Stimulated activated CD4-positive, alpha-beta T cell treated with anti-CD3 and anti-CD28 coated beads, Interleukin-4, amount 100 ng/mL, for 1 hour (primary cell): ENCODE results near the gene ACP1.

Experiments
- DNase-seq: peaks from one replicate; pipeline ENCODE4 v3.0.0-alpha.2; 2020

ACP1 gene

GRCh38 chr2:282371-283263 is 17.9 kb downstream of the ACP1 start:
- no peak for DNase-seq

DNA sequence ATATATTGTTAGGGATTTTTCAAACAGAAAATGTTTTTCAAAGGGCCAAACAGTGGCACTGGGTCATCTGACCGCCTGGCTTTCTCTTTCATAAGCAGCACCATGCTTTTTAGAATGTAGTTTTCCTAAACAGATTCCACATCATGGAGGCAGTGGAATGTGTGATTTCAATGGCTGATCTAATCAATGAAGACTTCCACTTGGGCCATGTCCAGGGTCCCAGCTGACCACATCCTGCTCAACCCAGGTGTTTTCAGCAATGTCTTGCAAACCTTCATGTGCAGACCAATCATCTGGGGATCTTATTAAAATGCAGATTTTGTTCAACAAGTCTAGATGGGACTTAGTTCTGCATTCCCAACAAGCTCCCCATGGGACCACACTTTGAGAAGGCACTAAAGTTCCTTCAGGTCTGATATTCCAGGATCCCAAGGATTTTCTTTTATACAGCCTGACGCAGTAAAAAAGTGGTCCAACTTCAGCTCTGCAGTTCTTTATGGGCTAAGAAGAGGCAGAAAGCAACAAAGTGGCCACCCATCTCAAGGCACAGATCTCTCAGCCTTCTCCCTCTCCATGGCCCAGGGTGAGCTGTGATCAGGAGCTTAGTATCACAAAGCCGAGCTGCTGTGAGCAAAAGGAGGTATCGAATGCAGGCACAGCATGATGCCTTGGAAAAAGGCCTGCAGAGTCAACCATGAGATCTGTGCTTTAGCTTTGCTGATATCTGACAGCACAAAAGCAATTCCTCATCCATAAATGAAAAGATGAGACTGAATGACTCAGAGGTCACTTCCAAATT is 19.4 kb downstream of the ACP1 start:
- DNase-seq: no peak

DNA sequence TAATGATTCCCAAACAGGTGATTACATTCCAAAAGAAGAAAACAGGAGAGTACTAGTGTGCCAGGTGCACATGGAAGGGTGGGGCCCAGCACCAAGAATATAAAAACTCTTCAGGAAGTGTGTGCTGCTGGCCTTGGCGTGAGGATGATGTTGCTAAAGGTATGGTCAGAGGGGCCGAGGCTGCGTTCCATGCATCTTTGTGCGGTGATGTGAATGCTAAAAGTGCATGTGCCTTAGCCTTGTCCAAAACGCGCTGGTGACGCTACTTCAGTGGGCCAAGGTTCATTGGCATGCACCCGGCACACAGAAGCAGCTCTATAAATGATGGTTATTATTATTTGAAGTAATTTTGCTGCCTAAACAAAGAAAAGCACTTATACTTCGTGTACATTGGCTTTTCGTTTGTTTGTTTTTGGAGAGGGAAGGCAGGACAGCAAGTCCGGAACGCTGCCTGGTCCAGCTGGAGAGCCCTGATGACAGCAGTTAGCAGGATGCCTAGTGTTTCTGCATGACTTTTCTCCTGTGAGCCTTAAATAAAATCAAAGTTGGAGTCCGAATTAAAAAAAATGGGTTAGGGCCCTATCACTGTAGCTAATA is 20.2 kb downstream of the ACP1 start:
- DNase-seq: no peak

DNA sequence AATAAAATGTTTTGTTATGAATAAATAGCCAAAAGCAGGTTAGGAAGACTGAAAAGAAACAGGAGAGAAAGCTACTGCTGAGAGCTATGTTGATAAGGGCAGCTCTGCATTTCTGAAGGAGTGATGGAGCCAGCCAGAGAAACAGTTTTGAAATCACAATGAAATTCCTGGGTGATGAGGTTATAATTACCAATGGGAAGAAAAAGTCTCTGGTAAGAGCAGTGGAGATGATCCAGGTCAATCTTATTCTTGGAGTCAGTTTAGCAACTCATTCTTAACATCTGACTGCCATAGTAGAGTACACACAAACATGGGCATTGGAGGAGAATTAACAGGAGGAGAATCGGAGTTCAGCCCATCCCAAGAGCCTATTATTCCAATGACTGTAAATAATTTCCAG is 20.8 kb downstream of the ACP1 start:
- no peak for DNase-seq

- no peak for DNase-seq
Observed at GRCh38 chr2:286035-286434, 21.3 kb downstream of the ACP1 start.

- DNase-seq: no peak
Observed at GRCh38 chr2:286774-287392, 22.1 kb downstream of the ACP1 start.

GRCh38 chr2:287471-287885 is 22.7 kb downstream of the ACP1 start:
- peak; percentile 13 for DNase-seq

- DNase-seq: peak; percentile 11
Observed at GRCh38 chr2:287911-288757, 23.4 kb downstream of the ACP1 start, which contains the start of gene ALKAL2. ALKAL2 (minus strand) TSS chr2:288091; CDS start chr2:287835, 256 bp downstream.

GRCh38 chr2:288758-289361 is 24.1 kb downstream of the ACP1 start:
- DNase-seq: no peak

GRCh38 chr2:289362-290089 is 24.8 kb downstream of the ACP1 start:
- DNase-seq: no peak

- peak; percentile 49 for DNase-seq
Observed at GRCh38 chr2:290090-290722, 25.5 kb downstream of the ACP1 start.

DNA sequence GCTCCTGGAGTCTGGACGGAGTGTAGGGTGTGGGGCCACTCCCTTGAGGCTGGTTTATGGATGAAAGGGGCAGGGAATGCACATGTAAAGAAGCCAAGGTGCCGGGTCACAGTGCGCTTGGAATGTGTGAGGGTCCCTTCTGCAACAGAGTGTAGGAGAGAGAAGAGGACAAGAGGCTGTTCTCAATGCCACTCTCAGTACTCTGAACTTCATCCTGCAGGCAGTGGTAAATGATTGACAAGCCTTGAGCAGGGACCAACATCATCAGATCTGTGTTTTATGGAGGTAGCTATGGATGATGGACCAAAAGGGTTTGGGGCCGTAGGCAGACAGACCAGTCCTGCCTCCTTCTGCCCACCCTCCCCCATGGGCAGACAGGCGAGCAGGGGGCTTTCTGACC is 30.3 kb downstream of the ACP1 start:
- DNase-seq: no peak

DNA sequence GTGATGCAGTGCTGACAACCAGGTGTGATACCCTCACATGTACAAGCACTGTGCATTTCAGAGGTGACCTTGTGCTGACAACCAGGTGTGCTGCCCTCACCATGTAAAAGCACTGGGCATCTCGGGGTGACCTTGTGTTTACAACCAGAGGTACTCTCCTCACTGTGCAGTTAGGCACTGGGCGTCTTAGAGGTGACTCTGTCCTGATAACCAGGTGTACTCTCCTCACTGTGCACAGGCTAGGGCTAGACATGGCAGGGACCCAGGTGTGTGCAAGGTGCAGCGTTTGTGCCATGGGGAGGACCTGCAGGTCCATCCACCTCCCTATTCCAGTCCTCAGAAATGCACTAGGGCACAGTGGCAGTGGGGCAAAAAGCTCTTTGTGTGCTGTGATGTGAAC is 31.6 kb downstream of the ACP1 start:
- no peak for DNase-seq

DNA sequence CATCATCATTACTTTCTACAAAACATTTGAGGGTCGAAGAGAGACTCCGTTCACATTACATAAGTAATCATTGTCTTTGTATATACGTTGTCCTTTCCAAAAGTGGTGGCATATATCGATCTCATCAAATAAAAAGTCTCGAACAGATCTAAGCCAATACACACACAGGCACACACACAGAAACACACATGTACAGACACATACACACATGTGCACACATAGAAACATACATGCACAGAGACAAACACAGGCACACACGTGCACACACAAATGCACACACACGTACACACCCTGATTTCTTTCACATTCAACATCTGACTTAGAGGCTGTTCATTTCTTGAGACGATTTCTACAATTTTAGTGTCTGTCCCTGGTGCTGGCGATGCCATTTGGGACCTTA is 40.6 kb downstream of the ACP1 start:
- no peak for DNase-seq

DNA sequence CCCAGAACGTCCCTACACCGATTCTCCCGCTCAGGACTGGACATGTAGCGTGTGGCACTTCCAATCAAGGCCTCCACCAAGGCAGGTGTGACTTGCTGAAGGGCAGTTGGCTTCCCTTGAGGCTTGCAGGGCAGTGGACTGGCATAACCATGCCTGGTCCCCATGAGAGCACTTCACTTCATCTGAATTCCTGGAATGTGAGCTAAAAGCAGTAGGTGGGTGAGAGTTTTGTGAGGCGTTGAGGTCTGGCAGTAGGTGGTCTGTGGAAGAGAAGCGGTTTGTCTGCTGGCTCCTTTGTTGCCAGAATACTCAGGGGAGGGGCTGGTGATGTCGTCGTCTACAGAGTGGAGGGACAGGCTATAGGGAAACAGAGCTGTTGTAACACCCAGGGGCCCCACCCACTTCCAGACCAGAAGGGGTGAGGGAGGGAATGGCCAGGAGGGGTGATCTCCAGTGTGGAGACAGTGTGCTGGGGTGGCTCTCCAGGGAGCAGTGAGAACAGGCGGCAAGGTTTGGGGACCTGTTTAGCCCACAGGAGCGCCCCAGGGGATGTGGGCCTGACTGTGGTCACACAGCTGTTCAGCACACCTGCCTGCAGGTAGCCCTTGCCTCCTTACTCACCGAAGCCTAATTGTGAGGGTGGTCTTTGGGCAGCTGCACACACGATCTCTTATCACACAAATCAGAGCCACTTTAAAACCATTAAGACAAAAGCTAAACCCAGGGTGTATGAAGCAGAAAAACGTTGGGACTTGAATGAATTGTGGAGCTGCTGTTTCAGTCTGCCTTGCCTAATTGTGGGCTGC is 44.6 kb downstream of the ACP1 start:
- no peak for DNase-seq

- DNase-seq: no peak
Observed at GRCh38 chr2:309954-310510, 45.3 kb downstream of the ACP1 start.

DNA sequence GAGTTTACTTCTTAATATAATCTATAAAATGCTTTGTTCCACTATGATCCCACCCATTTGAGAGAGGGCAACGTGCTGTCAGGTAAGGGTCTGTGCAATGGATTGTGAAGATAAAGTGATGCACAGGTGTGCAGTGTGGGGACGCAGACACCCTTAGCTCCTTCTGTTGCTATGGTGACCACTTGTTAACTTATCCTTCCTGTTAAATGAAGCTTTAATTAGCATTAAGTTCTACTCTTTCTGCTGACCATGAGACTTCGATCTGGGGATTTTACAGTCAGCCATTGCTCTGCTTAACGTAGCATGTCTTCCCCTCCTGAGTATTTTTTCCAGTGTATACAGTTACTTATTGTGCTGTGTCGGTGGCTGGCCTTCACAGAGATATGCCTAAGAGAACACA is 46.2 kb downstream of the ACP1 start:
- no peak for DNase-seq

- no peak for DNase-seq
Observed at GRCh38 chr2:313991-314390, 49.2 kb downstream of the ACP1 start.
